ENCODE results near the gene TIMM8A.

The TIMM8A gene

GRCh38 chrX:101348452-101349192, at the start of gene TIMM8A:
Gene TIMM8A, minus strand, starts transcription at chrX:101348742. Its CDS starts 78 bp downstream, at chrX:101348664.
- peak; percentile 75 to 87 (median 80) for DNase-seq

- DNase-seq = no peak
Observed at GRCh38 chrX:101397779-101398178, 49.2 kb upstream of the TIMM8A start.

- peak; percentile 32 to 68 (median 61) for DNase-seq
Observed at GRCh38 chrX:101395789-101396188, 47.2 kb upstream of the TIMM8A start.

GRCh38 chrX:101394372-101394771, 45.8 kb upstream of the TIMM8A start:
- no peak for DNase-seq

GRCh38 chrX:101393530-101394305, 45.2 kb upstream of the TIMM8A start:
- DNase-seq = no peak

- no peak for DNase-seq
Observed at GRCh38 chrX:101391831-101392230, 43.3 kb upstream of the TIMM8A start.

- DNase-seq = peak; percentile 92 to 94 (median 92)
Observed at GRCh38 chrX:101390664-101391525, 42.4 kb upstream of the TIMM8A start, which contains the start of gene RPL36A. Gene RPL36A, plus strand, starts transcription at chrX:101391011. Its CDS starts 33 bp downstream, at chrX:101391044.

- no peak for DNase-seq
Observed at GRCh38 chrX:101388604-101389003, 40.1 kb upstream of the TIMM8A start.

- DNase-seq = peak in 1 of 3 donors; percentile 26
Observed at GRCh38 chrX:101386542-101386885, 38.0 kb upstream of the TIMM8A start.

- DNase-seq = peak; percentile 65 to 73 (median 71)
Observed at GRCh38 chrX:101385795-101386541, 37.4 kb upstream of the TIMM8A start, which contains the start of gene BTK. Gene BTK, minus strand, starts transcription at chrX:101386191. Its CDS starts 10,907 bp downstream, at chrX:101375284.

GRCh38 chrX:101385026-101385684, 36.6 kb upstream of the TIMM8A start:
- peak in 1 of 3 donors; percentile 27 for DNase-seq

- DNase-seq = peak; percentile 12 to 40 (median 17)
Observed at GRCh38 chrX:101383679-101384205, 35.2 kb upstream of the TIMM8A start.

GRCh38 chrX:101377547-101377946, 29.0 kb upstream of the TIMM8A start:
- peak in 1 of 3 donors; percentile 7 for DNase-seq

- no peak for DNase-seq
Observed at GRCh38 chrX:101370888-101371504, 22.5 kb upstream of the TIMM8A start.

GRCh38 chrX:101369687-101370086, 21.1 kb upstream of the TIMM8A start:
- DNase-seq = no peak

- no peak for DNase-seq
Observed at GRCh38 chrX:101368800-101369199, 20.3 kb upstream of the TIMM8A start.

- DNase-seq = no peak
Observed at GRCh38 chrX:101365301-101365795, 16.8 kb upstream of the TIMM8A start.

GRCh38 chrX:101362757-101363156, 14.2 kb upstream of the TIMM8A start:
- DNase-seq = no peak

- no peak for DNase-seq
Observed at GRCh38 chrX:101362116-101362515, 13.6 kb upstream of the TIMM8A start.

GRCh38 chrX:101360390-101360789, 11.8 kb upstream of the TIMM8A start:
- DNase-seq = no peak

- no peak for DNase-seq
Observed at GRCh38 chrX:101359966-101360365, 11.4 kb upstream of the TIMM8A start.
